ENCODE results near the gene PLAU. TPM values are rescaled to one million over a fixed set of nuclear protein-coding genes. Genes with fewer than 3 reads are reported as not detected.
"Not testable (repeated sequence)": the region's sequence is repeated elsewhere in the genome, so short reads cannot be mapped to it uniquely, and the experiment has no call there.

PLAU gene
- total RNA-seq, 1 donor from 2014 or later: 13.8 TPM

GRCh38 chr10:73950155-73950948 is 39.4 kb downstream of the PLAU start:
- no peak for DNase-seq (ENCODE audit: low spot score)

GRCh38 chr10:73953665-73954064 is 42.7 kb downstream of the PLAU start:
- no peak for DNase-seq (ENCODE audit: low spot score)

- DNase-seq (ENCODE audit: low spot score): no peak
Observed at GRCh38 chr10:73954737-73955136, 43.8 kb downstream of the PLAU start.

- no peak for DNase-seq (ENCODE audit: low spot score)
Observed at GRCh38 chr10:73955719-73956118, 44.8 kb downstream of the PLAU start.

DNA sequence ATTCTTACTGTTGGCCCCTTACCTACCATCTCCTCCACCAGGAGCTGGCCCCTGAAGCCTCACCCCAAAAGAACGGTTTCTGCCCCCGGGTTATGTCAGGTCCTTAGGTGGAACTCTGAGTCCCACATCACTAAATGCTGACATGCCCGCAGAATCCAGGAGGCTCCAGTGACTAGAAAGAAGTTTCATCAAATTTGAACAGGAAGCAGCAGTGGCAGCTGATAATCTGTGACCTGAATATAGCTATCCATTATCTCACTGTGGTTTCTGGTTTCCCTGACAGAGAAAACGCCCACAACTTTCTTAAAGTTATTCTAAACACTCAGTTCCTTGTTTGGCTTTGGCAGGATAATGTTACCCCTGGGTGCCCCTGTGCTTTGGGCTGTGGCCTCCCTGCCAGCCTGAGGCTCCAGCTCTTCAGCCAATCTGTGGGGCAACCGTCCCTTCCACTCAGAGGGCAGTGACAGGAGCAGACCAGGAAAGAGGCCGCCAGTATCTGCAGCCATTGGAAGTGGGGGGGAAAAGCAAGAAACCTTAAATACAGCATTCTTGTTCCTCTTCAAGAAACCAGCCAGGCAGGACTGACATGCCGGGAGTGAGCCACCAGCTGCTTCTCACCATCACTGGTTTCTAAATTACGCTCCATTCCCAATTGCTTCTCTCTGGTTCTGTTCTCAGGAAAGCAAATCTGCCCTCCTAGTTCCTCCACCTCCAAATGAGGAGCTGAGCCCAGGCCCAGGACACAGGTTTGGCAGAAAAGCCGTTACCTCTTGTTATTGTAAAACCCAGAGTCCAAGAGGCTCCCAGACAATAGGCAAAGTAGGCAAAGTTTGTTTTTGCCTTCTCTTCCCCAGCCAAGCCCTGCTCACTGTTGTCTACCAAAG is 45.8 kb downstream of the PLAU start:
- no peak for DNase-seq (ENCODE audit: low spot score)

- DNase-seq (ENCODE audit: low spot score): no peak
Observed at GRCh38 chr10:73959484-73960243, 48.7 kb downstream of the PLAU start.

DNA sequence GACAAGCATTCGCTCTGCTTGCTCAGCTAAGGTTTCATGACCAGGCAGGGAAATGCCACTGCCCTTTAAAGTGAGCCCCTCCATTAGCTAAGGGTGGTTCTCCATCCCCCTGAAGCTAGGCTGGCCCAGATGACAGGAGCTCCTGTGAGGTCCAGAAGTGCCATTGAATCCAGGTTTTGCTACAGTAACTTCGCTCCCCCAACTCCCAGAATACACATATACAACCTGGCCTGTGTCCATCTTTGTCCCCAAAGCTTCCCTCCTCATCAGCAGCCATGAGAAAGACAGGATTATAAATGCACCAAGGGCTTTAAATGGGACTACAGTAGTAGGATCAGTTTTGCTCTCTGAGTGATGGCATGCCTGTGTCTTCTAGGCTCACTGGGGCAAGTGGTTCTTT is 51.5 kb downstream of the PLAU start:
- no peak for DNase-seq (ENCODE audit: low spot score)

DNA sequence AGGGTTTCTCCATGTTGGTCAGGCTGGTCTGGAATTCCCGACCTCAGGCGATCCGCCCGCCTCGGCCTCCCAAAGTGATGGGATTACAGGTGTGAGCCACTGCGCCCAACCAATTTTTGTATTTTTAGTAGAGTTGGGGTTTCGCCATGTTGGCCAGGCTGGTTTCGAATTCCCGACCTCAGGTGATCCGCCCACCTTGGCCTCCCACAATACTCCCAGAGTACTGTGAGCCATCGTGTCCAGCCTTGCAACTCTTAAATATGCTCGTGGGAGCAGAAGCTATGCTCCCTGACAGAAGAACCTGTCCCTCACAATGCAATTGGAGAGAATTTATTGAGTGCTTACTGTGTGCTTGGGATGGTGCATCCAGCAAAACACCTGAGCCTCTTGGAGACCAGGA is 52.6 kb downstream of the PLAU start:
- not testable (repeated sequence) for DNase-seq (ENCODE audit: low spot score)

DNA sequence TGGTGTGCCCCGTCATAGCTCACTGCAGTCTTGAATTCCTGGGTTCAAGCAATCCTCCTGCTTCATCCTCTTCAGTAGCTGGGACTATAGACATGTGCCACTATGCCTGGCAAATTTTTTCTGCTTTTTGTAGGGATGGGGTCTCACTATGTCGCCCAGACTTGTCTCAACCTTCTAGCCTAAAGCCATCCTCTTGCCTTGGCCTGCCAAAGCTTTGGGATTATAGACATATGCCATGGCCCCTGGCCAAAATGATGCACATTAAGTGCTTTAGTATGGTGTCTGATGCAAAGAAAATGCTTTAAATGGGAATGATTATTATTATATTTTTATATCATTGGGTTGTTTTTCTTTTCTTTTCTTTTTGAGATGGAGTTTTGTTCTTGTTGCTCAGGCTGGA is 53.8 kb downstream of the PLAU start:
- DNase-seq (ENCODE audit: low spot score): no peak

DNA sequence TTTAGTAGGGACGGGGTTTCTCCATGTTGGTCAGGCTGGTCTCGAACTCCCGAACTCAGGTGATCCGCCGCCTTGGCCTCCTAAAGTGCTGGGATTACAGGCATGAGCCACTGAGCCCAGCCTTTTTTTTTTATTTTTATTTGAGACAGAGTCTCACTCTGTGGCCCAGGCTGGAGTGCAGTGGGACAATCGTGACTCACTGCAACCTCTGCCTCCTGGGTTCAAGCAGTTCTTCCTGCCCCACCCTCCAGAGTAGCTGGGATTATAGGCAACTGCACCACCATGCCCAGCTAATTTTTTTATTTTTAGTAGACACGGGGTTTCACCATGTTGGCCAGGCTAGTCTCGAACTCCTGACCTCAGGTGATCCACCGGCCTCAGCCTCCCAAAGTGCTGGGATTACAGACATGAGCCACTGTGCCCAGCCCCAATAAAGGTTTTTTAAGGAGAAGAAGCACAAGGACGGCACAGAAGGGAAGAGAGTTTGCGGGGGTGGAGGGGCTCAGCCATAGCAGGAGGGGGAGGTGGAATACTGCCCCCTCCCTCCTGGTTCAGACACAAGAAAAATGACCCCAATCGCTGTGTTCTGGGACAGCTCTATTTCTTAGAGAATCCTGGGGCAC is 54.4 kb downstream of the PLAU start:
- DNase-seq (ENCODE audit: low spot score): not testable (repeated sequence)

- DNase-seq (ENCODE audit: low spot score): peak; percentile 86
Observed at GRCh38 chr10:73965890-73966768, 55.2 kb downstream of the PLAU start.

DNA sequence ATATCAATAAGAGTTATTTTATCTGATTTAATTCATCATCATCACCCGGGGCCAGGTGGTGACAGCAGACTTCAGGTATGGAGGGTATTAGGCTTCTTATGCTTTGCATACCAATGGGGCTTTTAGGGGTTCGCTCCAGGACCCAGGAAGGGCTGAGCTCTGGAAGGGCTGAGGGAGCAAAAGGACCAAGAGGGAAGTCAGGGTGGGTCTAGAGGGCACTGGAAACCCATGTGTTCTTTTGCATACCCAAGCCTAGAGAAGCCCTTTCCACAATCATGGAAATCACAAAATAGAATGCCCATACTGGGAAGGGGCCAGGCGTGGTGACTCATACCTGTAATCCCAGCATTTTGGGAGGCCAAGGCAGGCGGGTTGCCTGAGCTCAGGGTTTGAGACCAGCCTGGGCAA is 56.1 kb downstream of the PLAU start:
- no peak for DNase-seq (ENCODE audit: low spot score)

Other genes starting within 250 kb of the PLAU start
- gene AGAP5, start 213.0 kb upstream of the PLAU start, total RNA-seq: 17.7 TPM
- gene SEC24C, start 166.8 kb upstream of the PLAU start, total RNA-seq: 87.5 TPM
- gene CHCHD1, start 129.1 kb upstream of the PLAU start, total RNA-seq: 14.9 TPM
- gene ZSWIM8, start 125.5 kb upstream of the PLAU start, total RNA-seq: 129 TPM
- 37.5 TPM for gene NDST2, start 99.5 kb upstream of the PLAU start, total RNA-seq
- gene CAMK2G, start 36.6 kb upstream of the PLAU start, total RNA-seq: 80.5 TPM
- gene VCL, start 87.0 kb downstream of the PLAU start, total RNA-seq: 256 TPM
- gene AP3M1, start 239.7 kb downstream of the PLAU start, total RNA-seq: 48.5 TPM
- 40.8 TPM for gene ADK, start 240.1 kb downstream of the PLAU start, total RNA-seq

Measured in ureter (tissue), 1 donor.